Endodermal cell (in vitro differentiated cells): ENCODE measurements around the gene CCDC182. TPM values are rescaled to one million over a fixed set of nuclear protein-coding genes. Genes with fewer than 3 reads are reported as not detected.

Experiments used
- DNase-seq: peaks from one replicate; pipeline ENCODE4 v3.0.0-alpha.2; 2017
- H3K27ac ChIP-seq: 2 replicates; pipeline ENCODE4 v1.5.1; 2013; ENCODE audit warnings: mild to moderate bottlenecking, low read depth, low read length, moderate library complexity
- H3K27me3 ChIP-seq: 2 replicates; pipeline ENCODE4 v1.6.1; 2013; ENCODE audit warnings: mild to moderate bottlenecking, low read length, moderate library complexity; ENCODE audit not compliant: insufficient read depth, control insufficient read depth, poor library complexity, severe bottlenecking
- H3K36me3 ChIP-seq: 2 replicates; pipeline ENCODE4 v1.7.0; 2013; ENCODE audit warnings: mild to moderate bottlenecking, low read length, moderate library complexity; ENCODE audit not compliant: control insufficient read depth, insufficient read depth
- H3K4me1 ChIP-seq: one replicate; pipeline ENCODE4 v1.7.0; 2013; ENCODE audit warnings: low read length; ENCODE audit not compliant: control insufficient read depth, insufficient read depth
- H3K4me3 ChIP-seq: 2 replicates; pipeline ENCODE4 v1.5.1; 2013; ENCODE audit warnings: mild to moderate bottlenecking, low read length, moderate library complexity
- H3K9ac ChIP-seq: 2 replicates; pipeline ENCODE4 v1.6.1; 2013; ENCODE audit warnings: mild to moderate bottlenecking, low read length, moderate library complexity; ENCODE audit not compliant: poor library complexity, severe bottlenecking; ENCODE audit errors: extremely low read depth
- H3K9me3 ChIP-seq: 2 replicates; pipeline ENCODE4 v1.6.1; 2013; ENCODE audit warnings: mild to moderate bottlenecking, low read length, moderate library complexity; ENCODE audit not compliant: control insufficient read depth
- H3K27ac Mint-ChIP-seq: 2 replicates; pipeline ENCODE4 v1.8.0; 2020; ENCODE audit warnings: mixed read lengths
- H3K27me3 Mint-ChIP-seq: 2 replicates; pipeline ENCODE4 v1.8.0; 2021; ENCODE audit warnings: mild to moderate bottlenecking, mixed read lengths; ENCODE audit not compliant: insufficient read depth
- H3K36me3 Mint-ChIP-seq: 2 replicates; pipeline ENCODE4 v1.8.0; 2020; ENCODE audit warnings: low read depth, mixed read lengths
- H3K4me1 Mint-ChIP-seq: 2 replicates; pipeline ENCODE4 v1.8.0; 2020; ENCODE audit warnings: mixed read lengths
- H3K4me3 Mint-ChIP-seq: 2 replicates; pipeline ENCODE4 v1.8.0; 2020; ENCODE audit warnings: mild to moderate bottlenecking, moderate library complexity, mixed read lengths
- H3K9me3 Mint-ChIP-seq: 2 replicates; pipeline ENCODE4 v1.8.0; 2020; ENCODE audit warnings: mild to moderate bottlenecking, mixed read lengths
- CTCF ChIP-seq: fragments of 200-600 bp; sonication (generic); conservative IDR thresholded peaks from 2 replicates; pipeline ENCODE4 v1.5.0; 2021; ENCODE audit warnings: antibody characterized with exemption, mild to moderate bottlenecking
- WGBS, 2 experiments: methylation state at CpG; one replicate each; pipeline versions ENCODE4 v1.1.5 to v1.1.7; 2013; ENCODE audit warnings: missing lambda C conversion rate in 2 of 2, mixed read lengths in 1 of 2; ENCODE audit not compliant: insufficient coverage in 1 of 2, insufficient read length in 1 of 2; 5-methylcytosine and 5-hydroxymethylcytosine counted together
- total RNA-seq, 2 donors: library from RNA; stranded (reverse); fragmentation: NEBNext Ultra II Directional in 1 of 2; extraction: Animal tissue kit (Norgen Biotek cat#: 25700) in 1 of 2; gene quantifications; 2 replicates in 1 of 2; 3 replicates in 1 of 2; pipeline ENCODE4 v1.2.1, GENCODE V29; 2021

CCDC182 gene
- total RNA-seq, 2 donors from 2014 or later: 0.33 TPM; not detected in 1

- Mint-ChIP-seq H3K4me3 (no peak overlapping the region), H3K27me3 (peaks cover 33% of the 10 kb centered on the region), H3K36me3 (no peaks in the 10 kb centered on the region), H3K9me3 (no peaks in the 10 kb centered on the region), H3K27ac (no peak overlapping the region), H3K4me1 (no peaks in the 10 kb centered on the region)
- no peak overlapping the region for H3K9ac ChIP-seq
- no peak overlapping the region for H3K27ac ChIP-seq
- no peak overlapping the region for H3K4me3 ChIP-seq
- no peaks in the 10 kb centered on the region for H3K9me3 ChIP-seq
- H3K36me3 ChIP-seq: no peaks in the 10 kb centered on the region
- no peaks in the 10 kb centered on the region for H3K4me1 ChIP-seq
- no peak for DNase-seq
- peaks cover 9% of the 10 kb centered on the region for H3K27me3 ChIP-seq
- WGBS, 2 experiments: 91% methylated on average over 2 of the region's 2 CpGs; no CpG with 5 or more reads in 1 of the 2 experiments
- no peak for TF ChIP-seq CTCF
These were observed 24.6 kb downstream of the CCDC182 start for GRCh38 chr17:57720386-57721035.

- Mint-ChIP-seq H3K4me1 (no peaks in the 10 kb centered on the region), H3K27me3 (peaks cover 41% of the 10 kb centered on the region), H3K4me3 (no peak overlapping the region), H3K9me3 (no peaks in the 10 kb centered on the region), H3K36me3 (no peaks in the 10 kb centered on the region), H3K27ac (no peak overlapping the region)
- peaks cover 10% of the 10 kb centered on the region for H3K27me3 ChIP-seq
- no peaks in the 10 kb centered on the region for H3K9me3 ChIP-seq
- H3K4me3 ChIP-seq: no peak overlapping the region
- no peak overlapping the region for H3K9ac ChIP-seq
- WGBS, 2 experiments: 87 to 89% methylated on average over 5 to 8 of the region's 8 CpGs
- no peaks in the 10 kb centered on the region for H3K4me1 ChIP-seq
- no peak overlapping the region for H3K27ac ChIP-seq
- no peaks in the 10 kb centered on the region for H3K36me3 ChIP-seq
- no peak for DNase-seq
- no peak for TF ChIP-seq CTCF
These were observed 26.2 kb downstream of the CCDC182 start for GRCh38 chr17:57718878-57719277.

DNA sequence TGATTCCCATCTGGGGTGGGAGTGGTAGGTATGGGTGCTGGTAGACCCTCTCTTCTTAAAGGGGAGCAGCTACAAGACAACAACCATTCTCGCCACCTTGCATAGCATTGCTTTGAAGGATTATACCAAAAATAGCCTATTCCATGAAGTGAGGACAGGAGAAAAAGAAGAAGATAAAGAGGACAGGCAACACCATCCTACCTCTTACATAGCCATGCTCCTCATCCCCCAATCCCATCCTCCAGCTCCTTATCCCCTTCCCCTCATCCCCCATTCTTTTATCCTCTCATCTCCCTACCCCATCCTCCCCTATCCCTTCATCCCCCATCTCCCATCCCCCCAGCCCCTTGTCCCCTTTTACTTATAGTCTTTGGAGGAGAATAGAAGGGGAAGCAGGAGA is 29.1 kb downstream of the CCDC182 start:
- WGBS, 2 experiments: 100% methylated on average over 1 of the region's 1 CpG; no CpG with 5 or more reads in 1 of the 2 experiments
- H3K36me3 Mint-ChIP-seq: no peaks in the 10 kb centered on the region
- H3K27ac Mint-ChIP-seq: no peak overlapping the region

More for the DNA sequence above, 29.1 kb downstream of the CCDC182 start:
- Histone ChIP-seq H3K4me1 (no peaks in the 10 kb centered on the region), H3K9me3 (no peaks in the 10 kb centered on the region), H3K9ac (no peak overlapping the region), H3K27ac (no peak overlapping the region), H3K36me3 (no peaks in the 10 kb centered on the region), H3K4me3 (no peak overlapping the region), H3K27me3 (peaks cover 27% of the 10 kb centered on the region)
- TF ChIP-seq CTCF: no peak
- Mint-ChIP-seq H3K9me3 (no peaks in the 10 kb centered on the region), H3K4me3 (no peak overlapping the region), H3K4me1 (no peaks in the 10 kb centered on the region), H3K27me3 (peaks cover 60% of the 10 kb centered on the region)
- no peak for DNase-seq
